ENCODE results near the gene ARHGEF7.

ARHGEF7 gene

DNA sequence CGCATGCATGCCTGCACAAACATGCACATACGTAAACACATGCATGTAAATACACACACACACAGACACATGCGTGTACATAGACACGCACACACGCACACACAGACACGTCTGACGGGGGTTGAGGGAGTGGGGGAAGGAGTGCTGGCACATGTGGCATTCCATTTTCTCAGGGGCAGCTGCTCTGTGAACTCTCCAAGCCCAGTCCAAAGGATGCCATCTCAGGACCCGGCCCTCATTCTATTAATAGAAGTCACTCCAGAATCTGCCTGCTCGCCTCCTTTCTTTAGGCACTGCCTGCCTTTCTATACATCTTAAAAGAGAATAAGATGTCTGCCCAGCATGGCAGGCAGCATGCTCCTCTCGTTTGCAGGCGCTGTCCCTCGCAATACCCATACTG lies 5.3 kb downstream of the ARHGEF7 start:
- no peak overlapping the region for H3K27ac ChIP-seq
- TF ChIP-seq, protein P1, sequence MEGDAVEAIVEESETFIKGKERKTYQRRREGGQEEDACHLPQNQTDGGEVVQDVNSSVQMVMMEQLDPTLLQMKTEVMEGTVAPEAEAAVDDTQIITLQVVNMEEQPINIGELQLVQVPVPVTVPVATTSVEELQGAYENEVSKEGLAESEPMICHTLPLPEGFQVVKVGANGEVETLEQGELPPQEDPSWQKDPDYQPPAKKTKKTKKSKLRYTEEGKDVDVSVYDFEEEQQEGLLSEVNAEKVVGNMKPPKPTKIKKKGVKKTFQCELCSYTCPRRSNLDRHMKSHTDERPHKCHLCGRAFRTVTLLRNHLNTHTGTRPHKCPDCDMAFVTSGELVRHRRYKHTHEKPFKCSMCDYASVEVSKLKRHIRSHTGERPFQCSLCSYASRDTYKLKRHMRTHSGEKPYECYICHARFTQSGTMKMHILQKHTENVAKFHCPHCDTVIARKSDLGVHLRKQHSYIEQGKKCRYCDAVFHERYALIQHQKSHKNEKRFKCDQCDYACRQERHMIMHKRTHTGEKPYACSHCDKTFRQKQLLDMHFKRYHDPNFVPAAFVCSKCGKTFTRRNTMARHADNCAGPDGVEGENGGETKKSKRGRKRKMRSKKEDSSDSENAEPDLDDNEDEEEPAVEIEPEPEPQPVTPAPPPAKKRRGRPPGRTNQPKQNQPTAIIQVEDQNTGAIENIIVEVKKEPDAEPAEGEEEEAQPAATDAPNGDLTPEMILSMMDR (IDR thresholded peaks at IDR 0.05), result no peak
- no peak for TF ChIP-seq ZFX (IDR thresholded peaks at IDR 0.05; ENCODE audit: borderline replicate concordance)

DNA sequence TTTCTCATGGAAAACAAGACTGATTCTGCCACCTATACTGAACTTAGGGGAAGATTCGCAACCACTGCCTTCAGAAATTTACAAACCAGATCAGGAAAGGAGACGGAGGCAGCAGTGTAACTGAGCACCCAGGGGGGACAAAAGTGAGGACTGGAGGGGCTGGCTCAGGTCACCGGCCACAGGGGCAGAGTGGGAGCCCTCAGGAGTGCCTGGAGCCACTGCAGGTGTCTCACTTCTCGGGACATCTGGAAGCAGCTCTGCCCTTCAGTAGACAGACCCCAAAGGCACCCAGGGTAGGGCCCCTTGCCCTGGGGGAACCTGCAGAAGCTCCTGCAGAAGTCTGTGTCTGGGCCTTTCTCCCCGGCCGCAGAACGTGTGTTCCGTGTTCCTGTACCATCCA lies 5.8 kb downstream of the ARHGEF7 start:
- TF ChIP-seq ZFX (IDR thresholded peaks at IDR 0.05; ENCODE audit: borderline replicate concordance), result no peak
- TF ChIP-seq, protein P1 (IDR thresholded peaks at IDR 0.05), result no peak

DNA sequence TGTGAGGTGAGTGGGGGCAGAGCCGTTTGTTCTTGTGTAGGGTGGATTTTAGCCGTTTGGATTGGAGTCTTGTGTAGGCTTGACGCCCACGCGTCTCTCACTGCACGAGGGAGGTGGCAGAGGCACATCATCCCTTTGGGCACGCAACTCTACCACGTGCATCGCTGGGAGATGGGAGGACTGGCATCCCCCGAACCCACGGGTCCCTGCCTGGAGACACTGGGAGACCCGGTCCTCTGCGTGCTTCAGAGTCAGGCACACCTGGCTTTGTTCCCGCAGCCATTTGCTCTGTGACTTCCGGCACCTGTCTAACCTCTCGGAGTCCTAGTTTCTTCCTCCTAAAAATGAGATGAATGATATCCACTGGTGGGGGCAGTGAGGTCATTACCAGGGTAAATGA lies 6.4 kb downstream of the ARHGEF7 start:
- H3K27ac ChIP-seq, result no peak overlapping the region
- TF ChIP-seq ZFX (IDR thresholded peaks at IDR 0.05; ENCODE audit: borderline replicate concordance), result no peak
- TF ChIP-seq, protein P1 (IDR thresholded peaks at IDR 0.05), result no peak

More for the DNA sequence above, 5.8 kb downstream of the ARHGEF7 start:
- H3K27ac ChIP-seq, result no peak overlapping the region

DNA sequence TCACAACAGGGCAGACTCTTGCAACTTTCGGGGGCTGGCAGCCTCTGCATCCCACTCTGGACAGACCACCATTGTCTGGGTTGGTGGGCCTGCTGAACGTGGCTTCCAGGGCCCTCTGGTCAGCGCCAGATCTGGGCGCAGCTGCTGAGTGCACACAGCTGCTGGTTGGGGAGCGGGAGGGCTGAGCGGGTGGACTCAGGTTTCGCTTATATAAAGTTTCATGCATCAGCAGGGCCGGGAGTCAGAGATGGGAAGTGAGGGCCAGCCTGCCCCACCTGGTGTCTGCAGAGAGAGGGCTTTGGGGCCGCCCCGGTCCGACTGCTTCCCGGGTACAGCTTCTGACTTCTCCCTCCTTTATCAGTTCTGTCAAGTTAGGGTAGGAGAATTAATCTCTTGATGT lies 6.9 kb downstream of the ARHGEF7 start:
- H3K27ac ChIP-seq, result no peak overlapping the region
- TF ChIP-seq, protein P1 (IDR thresholded peaks at IDR 0.05), result no peak
- no peak for TF ChIP-seq ZFX (IDR thresholded peaks at IDR 0.05; ENCODE audit: borderline replicate concordance)

DNA sequence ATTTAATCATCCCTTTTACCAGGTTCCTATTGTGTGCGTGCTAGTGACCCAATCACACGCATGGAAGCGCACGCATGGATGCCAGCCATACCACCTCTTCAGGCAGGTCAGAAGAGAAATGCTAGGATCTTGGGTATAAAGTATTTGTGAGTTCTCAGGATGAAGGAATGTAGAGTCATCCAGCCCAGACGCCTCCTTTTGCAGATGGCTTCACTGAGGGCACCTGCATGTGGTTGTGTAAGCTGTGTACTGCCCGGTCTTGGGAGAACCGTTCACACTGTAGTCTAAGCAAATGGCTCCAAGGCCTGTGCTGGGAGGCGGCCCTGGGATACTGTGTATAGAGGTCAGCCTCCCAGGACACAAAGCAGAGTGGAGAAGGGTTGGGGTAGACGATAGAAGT lies 7.5 kb downstream of the ARHGEF7 start:
- no peak overlapping the region for H3K27ac ChIP-seq
- no peak for TF ChIP-seq ZFX (IDR thresholded peaks at IDR 0.05; ENCODE audit: borderline replicate concordance)
- TF ChIP-seq, protein P1 (IDR thresholded peaks at IDR 0.05), result no peak

DNA sequence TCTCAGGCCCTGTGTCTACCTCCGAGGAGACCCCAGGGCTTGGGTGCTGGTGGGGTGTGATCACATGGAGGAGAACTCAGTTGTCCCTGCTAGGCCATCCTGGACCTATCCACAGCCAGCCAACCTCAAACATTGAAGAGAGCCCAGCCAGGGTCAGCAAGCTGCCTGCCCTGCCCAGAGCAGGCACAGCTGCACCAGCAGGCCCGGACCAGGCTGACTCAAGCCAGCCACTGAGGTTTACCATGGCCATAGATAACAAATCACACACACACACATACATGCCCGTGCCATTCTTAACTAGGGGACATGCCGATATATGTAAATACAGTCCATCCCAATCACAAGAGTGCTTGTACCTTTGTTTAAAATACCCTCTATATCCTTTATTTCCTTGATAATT lies 8.1 kb downstream of the ARHGEF7 start:
- no peak for TF ChIP-seq ZFX (IDR thresholded peaks at IDR 0.05; ENCODE audit: borderline replicate concordance)
- TF ChIP-seq, protein P1 (IDR thresholded peaks at IDR 0.05), result no peak
- H3K27ac ChIP-seq, result no peak overlapping the region

DNA sequence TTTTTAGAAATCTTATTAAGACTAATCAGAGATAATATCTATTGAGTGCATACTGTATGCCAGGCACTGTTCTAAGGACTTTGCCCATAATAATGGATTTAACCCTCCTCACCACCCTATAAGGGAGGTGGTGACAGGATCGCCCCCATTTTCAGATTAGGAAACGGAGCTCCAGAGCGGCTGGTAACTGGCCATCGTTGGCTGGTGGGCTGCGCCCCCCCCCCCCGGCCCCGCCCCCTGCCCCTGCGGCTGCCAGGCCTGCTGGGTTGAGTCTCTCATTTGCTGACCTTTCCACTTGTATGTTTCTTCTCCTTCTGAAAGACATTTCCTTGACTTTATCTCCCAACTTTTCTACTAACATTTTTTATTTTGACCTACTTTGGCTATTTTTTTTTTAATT lies 8.5 kb downstream of the ARHGEF7 start:
- no peak for TF ChIP-seq ZFX (IDR thresholded peaks at IDR 0.05; ENCODE audit: borderline replicate concordance)
- TF ChIP-seq, protein P1 (IDR thresholded peaks at IDR 0.05), result no peak
- H3K27ac ChIP-seq, result no peak overlapping the region
